ENCODE data around the gene ATP2A3. TPM values are rescaled to one million over a fixed set of nuclear protein-coding genes. Genes with fewer than 3 reads are reported as not detected.

Gene ATP2A3
- total RNA-seq, 1 donor from 2014 or later = 1.7 TPM

GRCh38 chr17:3962217-3962964 lies 1.8 kb downstream of the ATP2A3 start:
- no peak overlapping the region for H3K4me3 Mint-ChIP-seq (ENCODE audit: unreplicated experiment)
- peak overlapping the region; percentile 23 for H3K27ac Mint-ChIP-seq (ENCODE audit: unreplicated experiment)
- peaks cover 33% of the 10 kb centered on the region for H3K4me1 Mint-ChIP-seq (ENCODE audit: low read depth)
- no peak for DNase-seq (ENCODE audit: low spot score)
- TF ChIP-seq CTCF (IDR thresholded peaks at IDR 0.05) = no peak
- peaks cover 21% of the 10 kb centered on the region for H3K27me3 Mint-ChIP-seq (ENCODE audit: low read depth)
- no peaks in the 10 kb centered on the region for H3K9me3 Mint-ChIP-seq (ENCODE audit: low read depth)
- H3K36me3 Mint-ChIP-seq (ENCODE audit: low read depth) = no peaks in the 10 kb centered on the region

- no peaks in the 10 kb centered on the region for H3K36me3 Mint-ChIP-seq (ENCODE audit: low read depth)
Observed at GRCh38 chr17:3961564-3962047, 2.6 kb downstream of the ATP2A3 start.

GRCh38 chr17:3960764-3961163 lies 3.5 kb downstream of the ATP2A3 start:
- H3K27me3 Mint-ChIP-seq (ENCODE audit: low read depth) = peaks cover 21% of the 10 kb centered on the region
- no peaks in the 10 kb centered on the region for H3K9me3 Mint-ChIP-seq (ENCODE audit: low read depth)
- H3K4me1 Mint-ChIP-seq (ENCODE audit: low read depth) = peaks cover 33% of the 10 kb centered on the region
- no peak for DNase-seq (ENCODE audit: low spot score)
- no peak overlapping the region for H3K4me3 Mint-ChIP-seq (ENCODE audit: unreplicated experiment)
- no peak for TF ChIP-seq CTCF (IDR thresholded peaks at IDR 0.05)
- H3K27ac Mint-ChIP-seq (ENCODE audit: unreplicated experiment) = no peak overlapping the region
- H3K36me3 Mint-ChIP-seq (ENCODE audit: low read depth) = no peaks in the 10 kb centered on the region

More at GRCh38 chr17:3961564-3962047, 2.6 kb downstream of the ATP2A3 start:
- H3K4me1 Mint-ChIP-seq (ENCODE audit: low read depth) = peaks cover 33% of the 10 kb centered on the region
- H3K9me3 Mint-ChIP-seq (ENCODE audit: low read depth) = no peaks in the 10 kb centered on the region
- TF ChIP-seq CTCF (IDR thresholded peaks at IDR 0.05) = no peak
- DNase-seq (ENCODE audit: low spot score) = no peak
- H3K27ac Mint-ChIP-seq (ENCODE audit: unreplicated experiment) = no peak overlapping the region
- H3K27me3 Mint-ChIP-seq (ENCODE audit: low read depth) = peaks cover 19% of the 10 kb centered on the region
- H3K4me3 Mint-ChIP-seq (ENCODE audit: unreplicated experiment) = no peak overlapping the region

GRCh38 chr17:3959921-3960601 lies 4.2 kb downstream of the ATP2A3 start:
- DNase-seq (ENCODE audit: low spot score) = no peak
- no peak for TF ChIP-seq CTCF (IDR thresholded peaks at IDR 0.05)
- Mint-ChIP-seq H3K4me1 (ENCODE audit: low read depth) (peaks cover 29% of the 10 kb centered on the region), H3K9me3 (ENCODE audit: low read depth) (no peaks in the 10 kb centered on the region), H3K27me3 (ENCODE audit: low read depth) (peaks cover 21% of the 10 kb centered on the region), H3K36me3 (ENCODE audit: low read depth) (no peaks in the 10 kb centered on the region), H3K27ac (ENCODE audit: unreplicated experiment) (no peak overlapping the region), H3K4me3 (ENCODE audit: unreplicated experiment) (no peak overlapping the region)

- H3K9me3 Mint-ChIP-seq (ENCODE audit: low read depth) = no peaks in the 10 kb centered on the region
- DNase-seq (ENCODE audit: low spot score) = no peak
- H3K4me1 Mint-ChIP-seq (ENCODE audit: low read depth) = peaks cover 24% of the 10 kb centered on the region
- no peak for TF ChIP-seq CTCF (IDR thresholded peaks at IDR 0.05)
- no peak overlapping the region for H3K27ac Mint-ChIP-seq (ENCODE audit: unreplicated experiment)
- H3K27me3 Mint-ChIP-seq (ENCODE audit: low read depth) = peaks cover 19% of the 10 kb centered on the region
- no peak overlapping the region for H3K4me3 Mint-ChIP-seq (ENCODE audit: unreplicated experiment)
- H3K36me3 Mint-ChIP-seq (ENCODE audit: low read depth) = no peaks in the 10 kb centered on the region
Observed at GRCh38 chr17:3959295-3959899, 4.8 kb downstream of the ATP2A3 start.
